HG02840 (cell line): ENCODE data around the gene CD58.

Experiments
- ATAC-seq: cut with Tn5 transposase; IDR thresholded peaks from one replicate; pipeline ENCODE4 v1.9.1; 2021; ENCODE audit warnings: mild to moderate bottlenecking, moderate library complexity, moderate number of reproducible peaks; ENCODE audit not compliant: unreplicated experiment, low FRiP score

The CD58 gene

DNA sequence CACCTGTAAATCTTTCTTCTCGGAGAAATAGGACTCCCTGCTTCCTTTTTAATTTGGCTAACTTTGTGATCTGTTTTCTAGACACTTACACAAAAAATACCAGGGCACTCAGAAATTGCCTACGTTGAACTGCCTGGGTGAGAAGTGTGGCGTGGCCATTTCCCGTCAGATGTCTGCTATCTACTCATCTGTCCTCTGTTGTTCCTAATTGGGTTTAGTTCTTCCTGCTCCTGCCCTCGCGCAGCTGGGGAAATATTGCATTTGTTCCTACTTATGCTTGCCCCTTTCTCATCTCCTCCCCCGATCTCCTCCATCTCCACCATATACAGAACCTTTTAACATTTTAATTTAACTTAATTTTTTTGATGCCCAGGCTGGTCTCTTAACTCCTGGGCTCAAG, 55.1 kb downstream of the CD58 start:
- ATAC-seq, result no peak

DNA sequence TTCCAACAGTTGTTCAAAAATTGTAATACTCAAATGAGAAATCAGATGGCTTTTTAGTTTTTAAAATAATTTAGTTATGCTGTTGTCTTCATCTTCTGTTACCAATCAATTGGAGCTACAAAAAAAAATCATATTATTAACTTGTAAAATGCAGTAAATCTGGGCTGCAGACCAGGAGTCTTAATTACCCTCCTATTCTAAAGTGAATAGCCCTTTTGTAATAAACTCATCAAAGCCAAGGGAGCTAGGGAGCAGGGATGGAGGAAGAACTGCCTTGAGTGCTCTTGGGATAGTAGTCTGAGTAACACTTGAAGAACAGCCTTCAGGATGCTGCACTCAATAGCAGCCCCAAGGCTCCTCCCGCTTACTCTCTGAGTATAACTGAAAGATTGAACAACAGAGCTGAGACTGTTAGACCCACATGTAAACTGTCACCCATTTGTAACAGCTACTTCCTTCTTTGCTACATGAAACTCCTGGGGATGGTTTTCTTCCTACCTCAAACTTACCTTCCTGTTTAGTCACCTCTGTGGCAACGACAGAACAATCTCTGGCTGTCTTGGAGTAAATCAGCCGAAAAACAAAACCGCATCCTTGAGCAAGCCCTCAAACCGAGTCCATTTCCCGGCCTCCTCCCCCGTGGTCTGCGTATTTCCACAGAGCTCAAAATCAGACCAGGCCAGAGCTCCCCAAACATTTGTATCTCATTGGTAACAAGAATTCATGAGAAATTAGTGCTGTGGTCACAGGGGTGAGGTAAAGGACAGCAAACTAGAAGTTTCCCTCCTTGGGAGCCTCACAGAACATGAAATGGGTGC, 55.9 kb downstream of the CD58 start:
- peak; percentile 70 for ATAC-seq

DNA sequence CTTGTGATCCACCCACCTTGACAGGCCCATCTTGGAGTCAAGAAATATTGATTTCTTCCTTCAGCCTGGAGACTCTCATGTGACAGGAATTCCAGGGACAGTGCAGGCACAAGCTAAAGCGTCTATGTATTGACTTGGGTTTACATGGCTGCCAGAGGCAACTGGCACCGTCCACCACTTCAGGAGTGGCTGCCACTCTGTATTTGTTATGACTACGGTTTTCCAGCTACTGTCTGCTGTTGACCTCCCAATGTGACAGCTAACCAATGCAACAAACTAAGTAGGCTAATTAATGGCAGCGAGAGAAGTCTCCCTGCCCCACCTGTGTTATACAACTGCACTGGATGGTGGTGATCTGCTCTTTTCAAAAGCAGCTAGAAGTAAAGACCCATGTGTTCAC, 56.9 kb downstream of the CD58 start:
- ATAC-seq, result no peak

DNA sequence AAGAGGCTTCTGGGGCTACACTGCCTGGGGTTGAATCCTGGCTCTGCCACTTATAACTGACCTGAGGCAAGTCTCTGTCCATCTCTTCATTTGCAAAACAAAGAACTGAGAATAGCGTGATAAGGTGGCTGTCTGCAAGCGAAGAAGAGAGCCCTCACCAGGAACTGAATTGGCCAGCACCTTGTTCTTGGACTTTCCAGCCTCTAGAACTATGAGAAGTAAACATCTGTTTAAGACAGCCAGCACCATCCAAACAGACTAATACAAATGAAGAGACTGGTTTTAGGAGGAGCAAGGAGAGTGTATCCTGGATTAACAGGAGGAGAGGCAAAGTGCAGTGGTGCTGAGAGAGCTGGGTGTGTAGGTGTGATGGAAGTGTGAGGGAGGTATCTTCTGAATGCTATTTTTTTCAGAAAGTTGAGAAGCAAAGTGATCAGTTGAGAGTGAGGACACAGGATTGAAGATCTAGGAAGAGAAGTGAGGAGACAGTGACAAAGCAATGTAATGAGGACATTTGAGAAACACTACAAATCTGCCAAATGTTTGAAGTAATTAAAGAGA, 59.3 kb downstream of the CD58 start:
- ATAC-seq, result no peak

DNA sequence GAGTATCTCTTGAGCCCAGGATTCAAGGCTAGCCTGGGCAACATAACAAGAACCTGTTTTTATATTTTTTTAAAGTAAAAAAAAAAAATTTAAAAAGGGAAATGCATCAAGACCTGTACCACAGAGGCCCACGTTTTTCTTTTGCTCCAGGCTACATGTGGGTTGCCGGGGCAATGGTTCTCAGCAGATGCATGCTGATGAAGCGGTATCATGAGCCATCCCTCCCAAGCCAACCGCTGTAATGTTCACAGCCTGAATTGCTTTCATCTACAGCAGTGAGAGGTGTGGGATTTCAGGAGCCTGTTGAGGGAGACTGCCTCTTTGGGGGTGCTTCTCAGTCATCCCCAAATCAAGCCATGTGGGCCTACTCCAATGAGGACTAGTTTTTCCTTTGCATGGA, 60.5 kb downstream of the CD58 start:
- ATAC-seq, result no peak

DNA sequence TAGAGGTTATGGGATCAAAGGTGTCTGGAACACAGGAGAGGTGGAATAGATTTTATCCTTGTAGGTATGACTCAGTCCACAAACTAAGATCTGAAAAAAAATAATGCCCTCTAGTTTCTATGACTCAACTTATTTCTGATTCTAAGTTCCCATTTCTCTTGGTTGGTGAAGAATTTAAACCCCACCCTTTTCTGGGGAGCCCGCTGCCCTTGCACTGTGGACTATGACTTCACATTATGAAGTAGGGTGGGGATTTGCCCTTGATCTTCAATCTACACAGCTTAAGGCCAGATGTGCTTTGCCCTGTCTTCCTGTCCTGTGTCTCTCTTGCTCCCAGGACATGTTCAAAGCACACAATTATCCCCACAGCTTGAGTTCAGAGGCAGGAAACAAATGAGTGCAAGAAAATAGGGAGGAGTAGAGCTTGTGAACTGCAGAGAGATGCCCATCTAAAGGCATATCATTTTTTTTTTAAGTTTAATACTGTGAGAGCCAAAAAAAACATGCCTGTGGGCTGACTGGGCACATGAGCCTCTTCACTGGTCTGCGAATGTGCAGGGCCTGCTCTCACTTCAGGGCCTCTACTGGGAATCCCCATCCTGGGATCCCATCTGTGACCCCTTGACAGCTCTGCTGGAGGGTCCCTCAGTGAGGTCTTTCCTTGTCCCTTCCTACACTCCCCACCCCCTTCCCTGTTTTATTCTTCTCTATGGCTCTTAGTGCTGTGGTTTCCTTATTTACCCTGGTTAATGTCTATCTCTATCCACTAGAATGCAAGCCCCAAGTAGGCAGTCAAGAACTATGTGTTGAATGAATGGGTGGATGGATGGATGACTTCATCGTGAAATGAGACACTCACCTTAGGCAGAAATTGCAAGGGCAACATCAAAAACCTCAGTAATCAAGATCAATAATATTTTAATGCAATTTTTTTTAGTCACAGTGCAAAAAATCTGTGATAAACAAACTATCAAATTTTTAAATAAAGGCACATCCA, 61.5 kb downstream of the CD58 start:
- ATAC-seq, result no peak

DNA sequence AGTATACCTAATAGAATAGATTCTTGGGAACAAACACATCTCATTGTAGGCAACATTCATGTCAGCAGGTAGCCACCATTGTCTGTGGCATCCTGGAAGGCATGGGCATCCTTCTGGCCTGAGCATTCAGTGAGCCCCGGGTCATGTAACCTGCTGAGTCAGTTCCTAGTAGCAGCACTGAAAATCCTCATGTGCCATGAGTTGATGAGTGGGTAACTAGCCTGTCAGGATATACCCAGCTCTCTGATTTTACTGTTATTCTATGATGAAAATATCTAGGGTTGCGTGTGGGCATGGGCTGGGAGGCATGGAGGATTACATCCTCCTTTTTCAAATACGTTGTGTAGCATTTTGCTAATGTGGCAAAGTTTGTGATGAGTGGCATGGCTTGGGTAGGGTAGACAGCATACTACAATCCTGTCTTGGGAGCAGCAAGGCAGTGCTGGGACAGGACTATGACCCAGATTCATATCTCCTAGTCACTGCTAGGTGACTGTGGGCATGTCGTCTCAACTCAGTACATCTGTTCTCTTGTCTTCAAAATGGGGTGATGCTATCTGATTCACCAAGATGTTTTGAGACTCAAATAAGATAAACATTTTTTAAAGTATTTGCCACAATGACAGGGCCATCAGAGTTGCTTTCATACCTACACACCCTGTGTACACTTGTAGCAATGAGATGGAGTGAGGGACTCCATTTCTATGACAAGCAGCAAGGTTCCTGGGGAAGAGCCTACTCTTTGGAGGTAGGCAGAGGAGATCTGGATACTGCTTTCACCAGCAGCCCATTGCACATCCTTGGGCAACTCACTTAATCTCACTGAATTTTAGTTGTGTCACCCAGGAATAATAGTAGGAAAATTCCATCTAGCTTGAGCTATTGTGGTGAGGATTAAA, 62.5 kb downstream of the CD58 start:
- no peak for ATAC-seq

DNA sequence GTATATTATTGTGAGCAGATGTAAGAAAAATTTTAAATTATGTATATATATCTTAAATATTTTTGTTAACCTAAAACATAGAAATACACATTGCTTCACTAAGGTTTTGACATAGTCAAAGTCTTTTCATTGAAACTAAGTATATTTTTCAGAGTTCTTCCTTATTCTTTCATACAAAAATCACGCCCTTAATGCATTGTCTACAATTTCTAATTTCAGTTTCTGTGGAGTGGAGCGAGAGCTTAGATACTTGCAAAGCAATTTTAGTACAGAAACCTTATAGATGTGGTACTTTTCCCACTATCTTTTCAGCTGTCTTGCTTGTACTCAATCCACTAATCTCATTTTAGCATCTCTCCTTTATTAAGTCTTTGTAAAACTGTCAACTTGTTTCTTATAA, 63.2 kb downstream of the CD58 start:
- no peak for ATAC-seq

DNA sequence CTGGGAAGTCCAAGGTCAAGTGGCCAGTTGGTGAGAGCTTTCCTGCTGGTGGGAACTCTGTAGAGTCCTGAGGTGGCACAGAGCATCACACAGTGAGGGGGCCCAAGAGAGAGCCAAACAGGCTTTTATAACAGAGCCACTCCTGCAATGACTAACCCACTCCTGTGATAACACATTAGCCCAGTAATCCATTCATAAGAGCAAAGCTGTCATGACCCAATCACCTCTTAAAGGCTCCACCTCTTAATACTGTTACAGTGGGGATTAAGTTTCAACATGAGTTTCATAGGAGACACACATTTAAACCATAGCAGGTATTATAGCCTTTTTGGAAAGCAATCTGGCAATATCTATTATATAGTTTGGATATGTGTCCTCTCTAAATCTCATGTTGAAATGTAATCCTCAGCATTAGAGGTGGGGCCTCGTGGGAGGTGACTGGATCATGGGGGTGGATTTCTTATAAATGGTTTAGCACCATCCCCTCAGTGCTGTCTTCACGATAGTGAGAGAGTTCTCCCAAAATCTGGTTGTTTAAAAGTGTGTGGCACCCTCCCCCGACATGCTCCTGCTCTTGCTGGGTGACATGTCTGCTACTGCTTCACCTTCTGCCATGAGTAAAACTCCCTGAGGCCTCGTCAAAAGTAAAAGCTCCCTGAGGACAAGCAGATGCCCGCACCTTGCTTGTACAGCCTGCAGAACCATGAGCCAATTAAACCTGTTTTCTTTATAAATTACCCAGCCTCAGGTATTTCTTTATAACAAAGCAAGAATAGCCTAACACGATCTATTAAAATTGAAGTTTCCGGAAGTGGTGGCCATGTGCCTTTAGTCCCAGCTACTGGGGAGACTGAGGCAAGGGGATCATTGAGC, 64.5 kb downstream of the CD58 start:
- ATAC-seq, result no peak

DNA sequence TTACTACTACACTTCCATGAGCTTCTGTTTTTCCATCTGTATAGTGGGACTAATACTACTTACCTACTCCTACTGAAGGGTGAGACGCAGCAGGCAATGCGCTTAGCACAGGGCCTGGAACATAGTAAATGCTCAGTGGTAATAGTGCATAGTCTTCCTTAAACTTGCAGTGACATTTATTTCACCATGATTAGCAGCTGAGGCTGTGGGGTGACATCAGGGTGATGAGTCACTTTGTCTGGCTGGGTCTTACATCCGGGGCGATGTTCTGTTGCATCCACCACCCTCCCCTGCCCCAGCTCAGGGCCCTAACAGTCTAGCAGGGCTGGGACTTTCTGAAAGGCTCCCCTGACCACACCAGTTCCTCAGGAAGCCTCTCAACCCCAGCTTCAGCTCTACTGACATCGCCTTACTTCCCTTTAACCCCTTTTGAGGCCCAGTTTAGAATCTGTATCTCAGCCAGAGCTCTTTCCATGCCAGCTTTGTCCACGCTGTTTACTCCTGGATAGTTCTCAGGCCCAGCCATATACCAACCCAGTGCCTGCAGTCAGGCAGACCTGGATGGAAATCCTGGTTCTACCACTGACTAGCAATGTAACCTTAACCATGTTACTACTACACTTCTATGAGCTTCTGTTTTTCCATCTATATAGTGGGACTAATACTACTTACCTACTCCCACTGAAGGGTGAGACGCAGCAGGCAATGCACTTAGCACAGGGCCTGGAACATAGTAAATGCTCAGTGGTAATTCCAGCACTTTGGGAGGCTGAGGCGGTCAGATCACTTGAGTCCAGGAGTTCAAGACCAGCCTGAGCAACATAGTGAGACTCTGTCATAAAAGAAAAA, 66.3 kb downstream of the CD58 start:
- peak; percentile 78 for ATAC-seq

DNA sequence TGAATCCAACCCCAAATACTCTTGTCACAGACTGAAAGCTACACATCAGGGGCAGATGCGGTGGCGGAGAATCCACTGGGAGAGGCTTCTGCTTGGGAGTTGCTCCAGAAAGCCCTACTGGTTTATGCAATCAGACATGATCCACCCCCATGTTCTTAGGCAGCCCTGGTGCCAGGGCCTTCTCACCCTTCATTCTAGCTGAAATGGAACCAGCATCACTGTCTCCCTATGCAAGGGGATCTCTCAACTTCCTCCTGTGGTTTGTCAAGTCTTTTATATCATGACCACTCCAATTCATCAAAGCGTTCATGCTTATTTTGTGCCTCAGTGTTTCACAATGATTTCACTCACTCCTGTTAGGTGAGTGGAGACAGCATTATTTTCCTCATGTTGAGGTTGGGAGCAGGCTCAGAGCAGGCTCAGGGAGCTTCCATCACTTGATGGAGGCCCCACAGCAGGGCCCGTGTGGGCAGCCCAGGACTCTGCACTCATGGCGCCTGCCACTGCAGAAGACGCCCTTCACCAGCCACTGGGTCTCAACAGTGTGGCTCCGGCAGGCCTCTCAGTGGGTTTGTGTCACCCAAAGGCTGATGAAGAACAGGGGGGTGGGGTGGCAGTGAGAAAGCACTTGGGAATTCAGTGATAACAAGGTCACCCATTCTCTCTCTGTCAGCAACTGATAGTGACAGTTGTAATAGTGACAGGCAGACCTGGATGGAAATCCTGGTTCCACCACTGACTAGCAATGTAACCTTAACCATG, 67.1 kb downstream of the CD58 start:
- no peak for ATAC-seq

DNA sequence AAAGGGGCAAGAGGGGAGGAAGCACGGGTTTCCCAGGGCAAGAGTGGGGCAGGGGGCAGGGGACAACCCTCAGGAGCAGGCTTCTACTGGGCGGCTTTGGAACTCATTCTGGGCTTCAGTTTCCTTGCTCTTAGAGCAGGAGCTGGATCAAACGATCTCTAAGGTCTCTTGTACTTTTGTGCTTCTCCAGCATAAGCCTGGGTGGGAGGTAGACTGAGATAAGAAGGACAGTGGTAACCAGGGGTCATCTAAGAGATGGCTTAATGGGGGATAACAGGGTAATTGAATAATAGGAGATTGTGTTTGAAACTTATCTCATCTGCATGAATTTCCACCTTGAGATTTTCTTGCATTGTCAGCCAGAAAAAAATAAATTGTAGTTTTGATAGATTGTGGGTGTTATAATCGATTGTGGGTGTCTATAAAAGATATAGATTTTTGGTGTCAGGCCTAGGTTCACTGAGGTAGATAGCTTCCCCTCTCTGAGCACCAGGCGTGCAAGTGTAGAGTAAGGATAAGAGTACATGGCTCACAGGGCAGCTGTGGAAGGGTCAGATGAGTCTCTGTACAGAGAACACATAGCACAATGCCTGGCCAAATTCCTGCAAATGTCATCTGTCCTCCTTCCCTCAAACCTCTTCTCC, 68.0 kb downstream of the CD58 start:
- no peak for ATAC-seq

DNA sequence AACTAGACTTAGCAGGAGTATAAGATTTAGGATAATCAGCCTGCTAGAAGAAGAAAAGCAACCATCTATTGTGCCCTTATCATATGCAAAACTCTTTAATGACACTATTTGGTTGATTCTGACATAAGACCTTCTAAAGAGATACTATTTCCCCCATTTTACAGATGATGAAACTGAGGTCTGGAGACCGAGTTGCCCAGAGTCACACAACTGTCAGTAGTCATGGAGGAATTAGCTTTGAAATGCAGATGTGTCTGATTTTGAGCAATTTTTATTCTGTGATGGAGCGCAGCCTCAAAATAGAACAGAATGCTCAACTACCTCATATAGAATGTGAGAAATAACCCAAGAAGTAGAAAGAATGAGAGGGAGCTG, 69.0 kb downstream of the CD58 start:
- ATAC-seq, result no peak

DNA sequence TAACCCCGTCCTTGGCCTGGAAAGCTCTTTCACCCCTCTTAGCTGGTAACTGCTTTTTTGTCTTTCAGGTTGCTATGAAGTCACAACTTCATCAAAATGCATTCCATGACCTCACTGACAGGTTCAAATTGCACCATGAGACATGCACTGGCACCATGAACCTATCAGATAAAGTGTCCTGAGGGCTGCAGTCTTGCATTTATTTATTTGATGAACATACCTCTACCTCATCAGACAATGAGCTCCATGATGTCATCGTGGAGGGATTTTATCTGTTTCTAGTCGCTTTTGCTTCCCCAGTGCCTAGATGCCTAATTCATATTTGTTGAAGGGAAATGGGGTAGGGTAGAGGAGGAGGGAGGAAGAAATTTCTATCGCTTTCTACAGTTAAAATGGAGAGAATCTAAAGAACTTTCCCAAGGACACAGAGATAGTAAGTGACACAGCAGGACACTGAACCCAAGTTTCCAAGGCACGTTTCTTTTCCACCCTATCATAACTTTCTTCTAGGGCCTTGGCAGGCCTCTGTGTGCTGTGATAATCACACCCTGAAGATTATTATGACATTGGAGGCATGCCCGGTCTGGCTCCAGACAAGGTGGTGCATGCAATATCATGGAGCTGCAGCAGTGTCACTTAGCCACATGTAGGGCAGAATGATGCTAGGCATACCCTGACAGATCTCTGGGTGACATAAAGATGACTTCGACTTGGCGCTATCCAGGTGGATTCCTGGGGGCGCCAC, 69.5 kb downstream of the CD58 start:
- no peak for ATAC-seq

DNA sequence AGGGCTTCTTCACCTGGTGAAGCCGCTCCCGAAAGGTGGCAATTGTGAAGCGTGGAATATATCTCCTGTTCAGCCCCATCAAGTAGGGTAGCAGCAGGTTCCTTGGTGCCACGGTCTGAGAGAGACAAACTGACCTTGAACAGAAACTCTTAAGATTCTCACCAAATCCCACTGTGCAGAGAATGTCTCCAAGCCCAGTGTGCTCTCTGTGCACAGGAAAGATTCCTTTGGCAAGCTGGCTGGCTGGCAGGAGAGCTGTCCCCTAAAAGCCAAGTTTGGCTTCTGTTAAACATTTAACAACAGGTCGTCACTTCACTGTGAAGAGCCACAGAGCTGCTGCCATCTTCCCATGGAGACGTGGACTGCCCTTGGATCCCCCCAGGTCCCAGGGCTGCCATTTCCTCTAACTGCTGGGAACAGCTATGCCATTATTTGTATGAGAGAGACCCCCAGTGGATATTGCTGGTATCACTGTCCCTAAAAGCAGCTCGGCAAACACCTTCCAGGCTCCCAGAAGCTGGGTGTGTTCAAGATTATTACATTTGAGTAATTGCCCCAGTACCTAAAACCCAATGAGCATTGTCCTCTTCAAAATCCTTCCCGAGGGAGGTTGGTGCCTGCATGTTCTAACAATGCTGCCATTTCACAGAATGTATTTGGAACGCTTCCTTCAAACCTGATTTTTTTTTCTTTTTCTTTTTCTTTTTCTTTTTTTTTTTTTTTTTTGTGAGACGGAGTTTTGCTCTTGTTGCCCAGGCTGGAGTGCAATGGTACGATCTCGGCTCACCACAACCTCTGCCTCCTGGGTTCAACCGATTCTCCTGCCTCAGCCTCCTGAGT, 71.8 kb downstream of the CD58 start:
- ATAC-seq, result no peak

DNA sequence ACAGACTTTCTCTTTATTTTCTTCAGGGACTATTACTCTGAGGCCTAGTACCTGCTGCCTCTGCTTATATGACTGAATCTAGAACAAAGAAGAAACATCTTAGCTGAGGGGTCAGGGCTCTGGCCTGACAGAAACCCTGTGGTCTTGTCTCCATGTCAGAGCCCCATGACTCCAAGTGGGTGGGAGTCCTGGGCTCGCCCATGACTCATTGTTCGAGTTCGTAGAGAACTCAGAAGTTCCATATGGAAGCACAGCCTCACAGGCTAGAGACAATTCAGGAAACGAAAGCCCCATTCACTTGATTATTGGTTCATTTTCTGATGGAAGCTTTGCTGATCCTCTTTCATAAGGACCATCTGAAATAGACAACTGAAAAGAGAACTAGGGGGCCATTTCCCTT, 73.2 kb downstream of the CD58 start:
- ATAC-seq, result no peak
